LNCaP clone FGC (cell line): ENCODE data around the gene ZNF24.

Experiments
- DNase-seq: peaks from one replicate; pipeline ENCODE4 v3.0.0-alpha.2; 2011; ENCODE audit warnings: low read depth
- H3K4me3 ChIP-seq: 2 replicates; pipeline ENCODE4 v1.5.1; 2011; ENCODE audit warnings: mild to moderate bottlenecking, low read depth, low read length, control low read depth
- CTCF ChIP-seq: IDR thresholded peaks from 2 replicates; pipeline ENCODE4 v1.5.1; 2012; ENCODE audit warnings: mild to moderate bottlenecking; ENCODE audit not compliant: control insufficient read depth, insufficient read depth; ENCODE audit errors: extremely low read depth

ZNF24 gene

GRCh38 chr18:35344736-35345459 lies 678 bp upstream of the ZNF24 start:
- no peak for DNase-seq
- no peak for TF ChIP-seq CTCF
- peak overlapping the region; percentile 92 for H3K4me3 ChIP-seq

- no peak for TF ChIP-seq CTCF
- H3K4me3 ChIP-seq, result peak overlapping the region; percentile 92
- no peak for DNase-seq
These were observed 708 bp downstream of the ZNF24 start for GRCh38 chr18:35343488-35343935.

DNA sequence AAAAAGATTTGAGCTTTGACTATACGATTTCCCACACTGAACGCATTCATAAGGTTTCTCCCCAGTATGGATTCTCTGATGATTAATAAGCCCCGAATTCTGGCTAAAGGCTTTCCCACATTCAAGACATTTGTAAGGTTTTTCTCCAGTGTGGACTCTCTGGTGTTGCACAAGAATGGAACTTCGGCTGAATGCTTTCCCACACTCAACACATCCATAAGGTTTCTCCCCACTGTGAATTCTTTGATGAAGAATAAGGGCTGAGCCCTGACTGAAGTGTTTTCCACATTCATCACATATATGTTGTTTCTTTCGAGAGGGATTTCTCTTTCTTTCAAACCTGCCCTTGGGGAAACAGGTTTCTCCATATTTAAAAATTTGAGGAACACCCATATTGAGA lies 6.9 kb downstream of the ZNF24 start:
- no peak for DNase-seq
- no peak overlapping the region for H3K4me3 ChIP-seq
- TF ChIP-seq CTCF, result no peak

DNA sequence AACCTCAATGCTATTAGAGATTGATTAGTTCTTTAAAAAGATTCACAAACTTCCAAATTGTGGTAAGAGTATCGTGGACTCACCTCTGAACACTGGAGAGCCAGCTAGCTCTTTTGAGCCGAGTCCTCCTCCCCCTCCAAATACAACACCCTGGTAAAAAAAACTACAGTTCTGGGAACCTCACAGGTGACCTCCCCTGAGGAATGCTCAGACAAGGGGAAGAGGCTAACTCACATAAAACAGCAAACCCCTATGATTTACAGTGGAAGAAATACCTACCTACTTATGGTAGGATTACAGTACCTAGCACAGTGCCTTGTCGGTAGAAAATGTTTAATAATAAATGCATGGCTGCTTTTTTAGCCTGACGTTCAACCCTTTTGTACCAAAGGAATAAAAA lies 8.4 kb downstream of the ZNF24 start:
- no peak for DNase-seq
- TF ChIP-seq CTCF, result no peak
- H3K4me3 ChIP-seq, result no peak overlapping the region

- H3K4me3 ChIP-seq, result no peak overlapping the region
- DNase-seq, result no peak
- TF ChIP-seq CTCF, result no peak
These were observed 9.4 kb downstream of the ZNF24 start for GRCh38 chr18:35334821-35335220.

DNA sequence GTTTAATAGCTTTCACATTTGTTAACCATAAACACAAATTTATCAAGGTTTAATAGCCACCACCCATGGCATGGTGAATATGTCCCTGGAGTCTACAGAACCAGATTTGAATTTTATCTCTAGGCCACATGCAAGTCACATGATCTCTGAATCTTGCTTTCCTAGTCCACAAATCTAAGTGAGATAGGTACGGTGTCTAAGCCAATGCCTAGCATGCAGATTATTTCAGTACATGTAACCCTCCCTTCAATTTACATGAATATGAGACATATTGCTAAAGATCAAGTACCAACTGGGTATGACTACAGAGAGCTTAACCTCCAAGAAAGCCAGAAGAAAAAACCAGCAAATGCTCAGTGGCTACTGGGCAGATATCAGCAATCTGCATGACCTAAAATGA lies 10.0 kb downstream of the ZNF24 start:
- DNase-seq, result no peak
- H3K4me3 ChIP-seq, result no peak overlapping the region
- TF ChIP-seq CTCF, result no peak
